Right ventricle myocardium inferior (tissue), 1 donor: ENCODE results near the gene CUL9. TPM values are rescaled to one million over a fixed set of nuclear protein-coding genes. Genes with fewer than 3 reads are reported as not detected.

Source experiments
- ATAC-seq: fragments of 200-7000 bp; cut with Tn5 transposase; one replicate; pipeline ENCODE4 v1.9.1; 2020; ENCODE audit warnings: mild to moderate bottlenecking, moderate library complexity
- DNase-seq: peaks from one replicate; pipeline ENCODE4 v3.0.0; 2021; ENCODE audit errors: missing footprints
- intact Hi-C: fragments of 100-400 bp; cut with DNase I; formaldehyde crosslinking; loops from one replicate; pipeline ENCODE4 v1.11.0; 2022
- total RNA-seq: library from RNA; stranded (reverse); fragmentation: NEBNext Ultra II Directional; extraction: Animal tissue kit (Norgen Biotek cat#: 25700); gene quantifications from one replicate; pipeline ENCODE4 v1.2.1, GENCODE V29; 2021
- donor health status: DM: no; HTN: yes; CAD: no; lungs with severe emphysema.

CUL9 gene
- total RNA-seq, 1 donor from 2014 or later, result 14.0 TPM

DNA sequence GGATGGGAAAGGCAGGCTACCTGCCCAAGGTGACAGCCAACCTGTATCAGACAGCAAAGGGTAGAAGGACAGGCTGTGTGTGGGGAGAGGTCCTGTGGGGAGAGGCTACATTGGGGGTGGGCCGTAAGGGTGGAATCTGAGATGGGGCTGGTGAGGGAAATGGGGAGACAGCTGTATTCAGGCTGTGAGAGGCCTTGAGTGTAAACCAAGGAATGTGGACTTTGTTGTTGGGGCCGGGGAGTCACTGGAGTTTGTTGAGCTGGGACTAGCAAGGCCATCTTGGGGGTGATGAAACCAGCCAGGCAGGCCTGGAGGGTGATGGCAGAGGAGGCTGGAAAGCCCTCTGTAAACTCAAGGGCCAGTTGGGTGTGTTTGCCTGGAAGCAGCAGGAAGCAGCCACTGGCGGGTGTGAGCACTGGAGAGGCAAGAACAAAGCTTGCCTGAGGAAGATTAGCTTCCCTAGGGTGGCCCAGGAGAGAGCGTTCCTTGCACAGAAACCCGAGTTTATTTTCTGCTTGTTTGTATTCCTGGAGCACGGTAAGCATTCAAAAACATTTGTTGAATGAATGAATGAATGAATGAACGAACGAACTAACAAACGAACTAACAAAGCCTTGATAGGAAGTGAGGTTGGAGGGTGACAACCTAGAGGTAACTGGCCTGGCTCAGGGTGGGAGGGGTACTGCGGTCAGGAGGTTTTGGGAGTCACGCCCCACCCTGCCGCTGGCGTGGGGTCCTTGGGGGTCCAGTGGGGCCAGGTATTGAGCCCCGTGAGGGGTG, 80.2 kb downstream of the CUL9 start:
- intact Hi-C loops, result loop anchor here (2.0 kb wide), 1 partner anchor 73 kb away; no protein-coding TSS in a partner anchor
- DNase-seq, result no peak

DNA sequence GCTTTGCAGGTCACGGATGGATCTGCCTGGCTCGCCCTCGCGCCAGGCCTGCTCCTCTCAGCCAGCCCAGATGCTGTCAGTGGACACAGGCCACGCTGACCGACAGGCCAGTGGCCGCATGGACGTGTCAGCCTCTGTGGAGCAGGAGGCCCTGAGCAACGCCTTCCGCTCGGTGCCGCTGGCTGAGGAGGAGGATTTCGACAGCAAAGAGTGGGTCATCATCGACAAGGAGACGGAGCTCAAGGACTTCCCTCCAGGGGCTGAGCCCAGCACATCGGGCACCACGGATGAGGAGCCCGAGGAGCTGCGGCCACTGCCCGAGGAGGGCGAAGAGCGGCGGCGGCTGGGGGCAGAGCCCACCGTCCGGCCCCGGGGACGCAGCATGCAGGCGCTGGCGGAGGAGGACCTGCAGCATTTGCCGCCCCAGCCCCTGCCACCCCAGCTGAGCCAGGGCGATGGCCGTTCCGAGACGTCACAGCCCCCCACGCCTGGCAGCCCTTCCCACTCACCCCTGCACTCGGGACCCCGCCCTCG, 80.9 kb downstream of the CUL9 start:
- ATAC-seq, result no peak
- DNase-seq, result no peak
- intact Hi-C loops, result loop anchor here (1.0 kb wide), 1 partner anchor 93 kb away; no protein-coding TSS in a partner anchor

More for the DNA sequence above, 80.2 kb downstream of the CUL9 start:
- ATAC-seq, result no peak

DNA sequence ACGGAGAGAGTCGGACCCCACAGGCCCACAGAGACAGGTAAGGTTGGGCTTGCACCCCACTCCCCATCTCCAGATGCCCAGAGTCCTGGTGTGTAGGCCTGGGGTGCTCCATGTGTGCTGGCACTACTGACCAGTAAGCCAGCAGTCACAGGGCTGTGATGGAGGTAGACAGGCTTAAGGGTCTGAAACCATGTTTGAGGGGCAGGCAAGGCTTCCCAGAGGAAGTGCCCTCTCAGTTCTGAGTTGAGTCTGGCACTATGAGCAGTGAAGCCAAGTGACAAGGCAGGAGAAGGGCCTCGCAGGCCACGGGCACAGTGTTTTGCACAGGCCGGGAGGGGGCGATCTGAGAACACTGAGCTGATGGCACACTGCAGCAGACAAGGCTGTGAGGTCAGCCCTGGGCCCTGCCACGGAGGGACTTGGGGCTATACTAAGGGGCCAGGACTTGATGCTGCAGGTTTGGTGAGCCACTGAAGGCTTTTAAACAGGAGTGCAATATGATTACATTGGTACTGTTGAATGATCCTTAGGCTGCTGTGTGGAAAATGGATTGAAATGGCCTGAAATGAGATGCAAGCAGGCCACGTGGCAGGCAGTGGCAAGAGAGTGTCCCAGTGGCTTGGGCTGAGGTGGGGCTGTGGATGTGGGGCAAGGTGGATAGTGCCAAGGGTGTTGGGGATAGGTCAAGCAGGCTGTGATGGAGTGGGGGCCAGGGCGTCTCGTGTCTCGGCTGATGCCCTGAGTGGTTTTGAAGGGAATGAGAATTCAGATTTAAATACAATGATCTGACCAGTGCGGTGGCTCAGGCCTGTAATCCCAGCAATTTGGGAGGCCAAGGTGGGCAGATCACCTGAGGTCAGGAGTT, 81.5 kb downstream of the CUL9 start:
- DNase-seq, result peak; percentile 86
- intact Hi-C loops, result loop anchor here (1.0 kb wide), 1 partner anchor 93 kb away; no protein-coding TSS in a partner anchor
- peak; percentile 87 for ATAC-seq

DNA sequence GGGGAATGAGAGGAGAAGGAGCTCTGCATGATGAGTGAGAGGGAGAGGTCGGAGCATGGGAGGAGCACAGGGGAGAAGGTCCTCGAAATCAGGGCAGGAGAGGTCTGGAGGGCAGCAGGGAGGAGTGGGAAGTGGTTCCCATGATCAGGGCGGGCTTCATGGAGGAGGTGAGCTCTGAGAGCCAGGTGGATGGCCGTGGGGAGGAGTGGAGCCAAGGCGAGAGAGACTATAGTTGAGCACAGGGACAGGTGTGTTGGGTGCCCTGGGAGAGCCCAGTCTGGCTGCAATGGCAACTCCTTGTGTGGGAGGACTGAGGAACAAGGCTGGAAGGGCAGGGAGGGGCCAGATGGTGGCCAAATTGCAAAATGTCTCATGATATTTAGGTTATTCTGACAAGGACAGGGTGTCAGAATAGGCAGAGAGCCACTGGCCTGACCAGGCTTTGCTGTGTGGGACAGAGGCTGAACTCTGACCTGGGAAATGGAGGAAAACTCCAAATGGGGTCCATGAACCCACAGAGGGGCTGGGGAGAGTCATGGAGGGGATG, 82.7 kb downstream of the CUL9 start:
- DNase-seq (no peak), ATAC-seq (no peak)
- intact Hi-C loops, result no loop called here

DNA sequence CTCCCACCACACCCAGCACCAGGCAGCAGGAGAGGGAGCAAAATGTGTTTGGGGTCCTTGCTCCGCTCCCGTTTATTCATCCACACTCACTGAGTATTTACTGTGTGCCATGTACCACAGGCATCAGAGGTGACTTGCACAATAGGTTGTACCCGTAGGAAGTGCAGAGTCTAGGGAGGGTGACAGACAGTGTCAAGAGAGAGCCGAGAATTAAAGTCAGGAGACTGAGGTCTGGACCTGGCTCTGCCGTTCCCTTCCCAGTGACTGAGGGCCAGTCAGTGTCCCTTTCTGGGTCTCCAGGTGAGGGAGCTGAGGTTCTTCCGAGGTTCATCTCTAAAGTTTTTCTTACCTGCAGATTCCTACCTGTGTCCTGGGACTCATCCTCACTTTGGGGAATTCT, 83.6 kb downstream of the CUL9 start:
- no peak for DNase-seq
- intact Hi-C loops, result no loop called here
- ATAC-seq, result no peak

DNA sequence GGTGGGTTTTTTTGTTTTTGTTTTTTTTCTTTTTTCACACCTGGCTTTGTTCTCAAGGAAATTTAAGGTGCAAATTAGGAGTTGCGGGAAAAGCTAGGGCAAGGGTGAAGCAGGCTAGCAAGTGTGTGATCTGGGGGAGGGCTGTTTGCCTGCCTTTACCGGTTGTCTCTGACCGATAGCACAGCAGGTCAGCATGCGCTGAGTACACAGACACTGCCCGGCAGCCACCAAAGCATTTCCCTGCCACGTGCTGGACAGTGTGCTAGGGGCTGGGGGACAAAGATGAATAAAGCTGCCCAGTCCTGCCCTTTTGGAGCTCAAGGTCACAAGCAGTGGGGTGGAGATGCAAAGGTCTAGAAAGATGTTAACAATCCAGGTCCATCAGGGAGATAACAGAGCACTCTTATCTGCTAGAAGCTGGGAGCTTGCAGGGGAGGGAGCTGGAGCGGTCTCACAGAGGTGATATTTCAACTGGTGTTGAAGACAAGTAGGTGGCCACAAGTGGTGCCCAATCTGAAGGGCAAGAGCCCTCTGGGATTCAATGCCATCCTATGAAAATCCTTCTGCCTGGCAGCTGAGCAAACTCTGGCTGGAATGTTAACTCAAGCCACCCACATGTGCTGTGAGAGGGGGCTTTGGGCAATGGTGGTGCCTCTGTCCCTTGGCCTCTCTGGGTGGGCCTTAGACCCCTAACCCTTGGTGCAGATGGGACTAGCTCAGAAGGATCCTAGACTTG, 85.8 kb downstream of the CUL9 start:
- DNase-seq (no peak), ATAC-seq (no peak)
- intact Hi-C loops, result loop anchor here (1.0 kb wide), 1 partner anchor 63 kb away; no protein-coding TSS in a partner anchor

DNA sequence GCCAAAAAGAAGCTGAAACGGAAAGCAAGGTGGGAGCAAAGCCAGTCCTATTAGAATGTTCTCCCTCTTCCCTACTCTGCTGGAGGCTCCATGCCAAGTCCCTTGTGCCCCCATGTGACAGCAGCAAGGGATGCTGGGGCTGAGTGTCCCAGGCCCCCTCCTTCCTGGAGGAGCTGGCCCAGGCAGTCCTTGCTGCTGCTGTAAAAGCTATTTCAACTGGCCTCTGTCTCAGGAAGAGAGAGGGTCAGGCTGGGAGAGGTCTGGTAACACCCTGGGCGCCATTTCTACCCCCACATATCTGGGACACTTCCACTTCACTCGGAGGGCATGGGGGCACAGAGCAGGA, 86.3 kb downstream of the CUL9 start:
- DNase-seq (no peak), ATAC-seq (no peak)
- intact Hi-C loops, result loop anchor here (1.0 kb wide), 1 partner anchor 62 kb away; no protein-coding TSS in a partner anchor

DNA sequence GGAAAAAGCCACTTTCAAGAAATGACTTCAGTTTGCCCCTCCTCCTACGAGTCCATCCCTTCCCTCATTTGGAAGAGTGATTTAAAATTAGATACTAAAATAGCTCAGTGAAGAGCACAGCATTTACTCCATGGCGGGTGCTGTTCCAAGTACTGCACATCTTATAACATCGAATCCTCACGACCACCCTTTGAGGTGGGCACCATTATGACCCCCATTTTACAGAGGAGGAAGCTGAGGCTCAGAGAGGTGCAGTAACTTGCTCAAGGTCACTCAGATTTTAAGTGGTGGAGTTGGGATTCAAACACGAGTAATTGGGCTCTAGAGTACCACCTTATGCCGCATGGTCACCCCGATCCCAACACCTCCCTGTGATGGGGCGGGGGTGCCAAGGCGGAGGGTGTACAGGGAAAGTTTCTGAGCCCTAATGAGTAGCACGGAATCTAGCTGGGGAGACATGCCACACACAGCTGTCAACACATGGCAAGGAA, 86.8 kb downstream of the CUL9 start:
- DNase-seq (no peak), ATAC-seq (no peak)
- intact Hi-C loops, result loop anchor here (1.0 kb wide), 1 partner anchor 61 kb away; no protein-coding TSS in a partner anchor

DNA sequence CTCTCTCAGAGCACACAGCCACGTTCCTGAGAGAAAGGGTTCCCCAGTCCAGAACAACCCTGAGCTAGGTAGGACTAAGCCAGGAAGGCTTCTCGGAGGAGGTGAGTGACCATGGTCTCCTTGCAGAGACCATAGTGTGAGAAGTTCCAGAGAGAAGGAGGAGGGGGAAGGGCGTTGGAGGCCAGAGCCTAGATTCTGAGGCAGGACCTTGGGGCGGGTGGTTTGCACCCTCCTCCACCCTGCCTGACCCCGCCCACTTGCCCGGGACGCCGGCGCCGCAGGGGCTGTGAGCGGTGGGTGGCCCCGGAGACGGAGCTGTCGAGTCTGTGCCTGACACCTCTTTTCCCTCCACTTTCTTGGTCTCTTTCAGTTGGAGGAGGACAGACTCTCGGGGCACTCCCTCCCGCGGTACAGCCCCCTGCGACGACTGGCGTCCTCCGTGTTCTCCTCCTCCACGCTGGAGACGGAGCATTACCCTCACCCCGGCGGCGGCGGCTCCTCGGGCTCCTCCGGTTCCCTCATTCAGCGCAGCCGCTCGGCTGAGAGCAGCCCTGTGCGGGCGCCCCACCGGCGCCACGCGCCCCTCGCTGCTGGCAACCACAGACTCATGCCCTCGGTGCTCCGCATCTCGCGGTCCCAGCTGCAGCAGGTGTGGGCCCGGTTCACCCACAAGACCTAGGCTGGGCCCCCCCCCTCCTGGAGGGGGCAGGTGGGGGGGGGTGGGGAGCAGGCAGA, 87.4 kb downstream of the CUL9 start:
- intact Hi-C loops, result no loop called here
- peak; percentile 22 for ATAC-seq
- DNase-seq, result no peak

DNA sequence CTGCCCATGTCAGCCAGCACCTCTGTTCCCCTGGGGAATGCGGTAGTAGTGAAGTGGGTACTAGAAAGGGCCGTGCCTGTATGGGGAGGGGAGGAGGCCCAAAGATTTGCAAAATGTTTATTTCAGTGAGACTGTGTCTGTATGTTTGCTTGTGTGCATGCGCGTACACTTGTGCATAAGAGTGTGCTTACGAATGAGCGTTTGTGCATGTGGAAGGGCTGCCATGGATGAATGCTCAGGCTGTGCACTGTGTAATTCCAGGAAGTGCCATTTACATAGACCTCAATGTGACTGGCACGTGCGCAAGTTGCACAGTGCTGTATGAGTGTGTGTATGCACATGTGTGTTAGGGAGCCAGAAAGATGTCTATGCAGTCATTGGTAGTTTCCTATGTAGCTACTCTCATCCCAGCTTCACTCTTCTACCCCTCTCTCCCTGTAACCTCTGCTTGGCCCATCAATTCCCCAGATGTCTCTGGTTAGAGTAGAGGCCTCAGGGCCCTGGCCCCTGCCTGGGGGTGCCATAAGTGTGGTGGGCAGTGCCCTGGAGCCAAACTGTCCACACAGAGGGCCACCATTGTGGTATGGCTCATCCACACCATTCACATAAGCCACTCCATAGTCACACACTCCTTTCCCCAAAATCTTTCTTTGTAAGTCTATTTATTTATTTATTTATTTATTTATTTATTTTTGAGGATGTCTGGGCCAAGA, 89.3 kb downstream of the CUL9 start:
- no peak for ATAC-seq
- intact Hi-C loops, result no loop called here
- DNase-seq, result no peak

DNA sequence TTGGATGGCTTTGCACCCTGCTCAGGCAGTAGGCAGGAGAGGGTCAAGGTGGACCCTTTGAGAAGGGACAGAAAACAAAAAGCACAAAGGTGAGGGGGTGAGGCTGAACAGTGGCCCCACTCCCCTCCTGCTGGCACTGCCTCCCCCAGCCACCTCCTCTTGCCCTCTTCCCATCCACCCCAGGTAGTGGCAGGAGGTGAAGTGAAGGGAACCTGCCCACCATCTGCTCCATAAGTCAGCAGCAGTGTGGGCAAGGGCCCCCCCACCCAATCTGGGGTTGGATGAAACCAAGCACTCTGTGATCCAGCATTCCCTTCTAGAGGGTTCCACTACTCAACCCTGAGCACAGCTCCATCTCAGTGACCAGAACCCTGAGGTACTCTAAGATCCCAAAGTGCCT, 89.9 kb downstream of the CUL9 start:
- ATAC-seq (no peak), DNase-seq (no peak)
- intact Hi-C loops, result no loop called here

DNA sequence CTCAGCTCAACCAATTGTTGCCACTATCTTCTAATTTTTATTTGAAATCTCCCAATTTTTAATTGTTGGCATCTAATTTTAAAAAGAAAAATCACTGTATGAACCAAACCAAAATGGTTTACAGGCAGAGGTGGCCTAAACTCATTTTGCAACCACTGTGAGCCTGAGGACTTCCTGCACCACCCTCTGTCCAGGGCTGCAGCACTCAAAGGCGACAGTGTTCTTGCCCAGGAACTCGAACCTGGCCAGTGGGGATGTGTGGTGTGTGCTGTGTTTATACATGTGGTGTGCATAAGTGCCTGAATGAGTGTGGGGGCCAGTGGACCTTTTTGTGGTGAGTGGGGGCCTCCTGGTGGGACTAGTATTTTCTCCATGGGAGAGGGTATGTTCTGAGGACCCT, 91.7 kb downstream of the CUL9 start:
- intact Hi-C loops, result no loop called here

More for the DNA sequence above, 91.7 kb downstream of the CUL9 start:
- no peak for DNase-seq
- ATAC-seq, result no peak

Other genes starting within 250 kb of the CUL9 start
- 0.97 TPM for gene GNMT, start 221.4 kb upstream of the CUL9 start, total RNA-seq
- 25.5 TPM for gene PEX6, start 203.0 kb upstream of the CUL9 start, total RNA-seq
- gene PPP2R5D, start 197.6 kb upstream of the CUL9 start, total RNA-seq, result 34.2 TPM
- gene MEA1, start 168.2 kb upstream of the CUL9 start, total RNA-seq, result 32.1 TPM
- 145 TPM for gene KLHDC3, start 167.9 kb upstream of the CUL9 start, total RNA-seq
- 26.1 TPM for gene RRP36, start 160.6 kb upstream of the CUL9 start, total RNA-seq
- 7.3 TPM for gene CUL7, start 128.3 kb upstream of the CUL9 start, total RNA-seq
- gene MRPL2, start 122.8 kb upstream of the CUL9 start, total RNA-seq, result 99.7 TPM
- gene KLC4, start 122.6 kb upstream of the CUL9 start, total RNA-seq, result 30.0 TPM
- gene PTK7, start 105.9 kb upstream of the CUL9 start, total RNA-seq, result 1.7 TPM
- 77.6 TPM for gene SRF, start 10.9 kb upstream of the CUL9 start, total RNA-seq
- 29.9 TPM for gene DNPH1, start 47.3 kb downstream of the CUL9 start, total RNA-seq
- gene TTBK1, start 61.3 kb downstream of the CUL9 start, total RNA-seq, result 0.19 TPM
- gene SLC22A7, start 116.1 kb downstream of the CUL9 start, total RNA-seq, result not detected
- gene CRIP3, start 126.6 kb downstream of the CUL9 start, total RNA-seq, result 7.1 TPM
- 11.3 TPM for gene ZNF318, start 187.5 kb downstream of the CUL9 start, total RNA-seq
- gene ABCC10, start 245.3 kb downstream of the CUL9 start, total RNA-seq, result 14.8 TPM